Keratinocyte (primary cell): Measurements from ENCODE around the gene PRSS53.

Source experiments
- CTCF ChIP-seq, 3 experiments: IDR thresholded peaks in 1 of 3; conservative IDR thresholded peaks in 1 of 3; optimal IDR thresholded peaks in 1 of 3; 2 replicates in 2 of 3; 3 replicates in 1 of 3; pipeline versions ENCODE3 to v1.5.1; 2011; ENCODE audit warnings: low read length in 3 of 3, mild to moderate bottlenecking in 3 of 3, moderate library complexity in 2 of 3, control low read depth in 1 of 3, inconsistent platforms in 1 of 3; ENCODE audit not compliant: insufficient read depth in 2 of 3; ENCODE audit errors: extremely low read depth in 1 of 3
- EZH2 ChIP-seq: IDR thresholded peaks from one replicate; pipeline ENCODE4 v1.6.1; 2012; ENCODE audit warnings: inconsistent platforms, mild to moderate bottlenecking, low read length, moderate library complexity

DNA sequence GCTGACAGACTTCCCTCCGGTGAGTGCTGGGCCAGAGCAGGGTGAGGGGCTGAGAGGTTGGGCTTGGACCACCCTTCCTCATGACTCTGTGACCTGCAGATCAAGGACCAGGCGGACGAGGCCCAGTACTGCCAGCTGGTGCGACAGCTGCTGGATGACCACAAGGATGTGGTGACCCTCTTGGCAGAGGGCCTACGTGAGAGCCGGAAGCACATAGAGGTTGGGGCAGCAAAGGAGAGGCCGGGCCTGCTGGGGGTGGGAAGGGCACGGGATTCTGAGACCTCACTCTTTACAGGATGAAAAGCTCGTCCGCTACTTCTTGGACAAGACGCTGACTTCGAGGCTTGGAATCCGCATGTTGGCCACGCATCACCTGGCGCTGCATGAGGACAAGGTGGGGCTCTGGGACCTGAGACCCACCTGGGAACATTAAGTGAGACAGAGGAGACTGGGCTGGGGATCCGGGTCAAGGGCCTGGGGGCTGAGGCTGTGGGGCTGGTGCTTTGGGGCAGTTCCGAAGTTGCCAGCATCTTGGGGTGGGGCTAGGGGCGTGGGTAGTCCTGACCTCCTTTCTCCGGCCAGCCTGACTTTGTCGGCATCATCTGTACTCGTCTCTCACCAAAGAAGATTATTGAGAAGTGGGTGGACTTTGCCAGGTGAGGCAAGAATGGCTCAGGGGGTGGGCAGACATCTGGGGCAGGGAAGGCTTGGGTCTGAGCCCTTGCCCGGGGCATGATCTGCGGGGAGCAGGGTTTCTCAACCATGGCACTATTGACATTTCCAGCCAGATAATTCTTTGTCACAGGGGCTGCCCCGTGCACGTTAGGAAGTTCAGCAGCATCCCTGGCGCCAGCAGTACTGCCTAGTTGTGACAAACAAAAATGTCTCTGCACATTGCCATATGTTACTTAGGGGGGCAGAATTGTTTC, 21.6 kb upstream of the PRSS53 start:
- TF ChIP-seq CTCF (optimal IDR thresholded peaks at IDR 0.05 in 1 of 3, IDR thresholded peaks at IDR 0.05 in 1 of 3, conservative IDR thresholded peaks at IDR 0.05 in 1 of 3; ENCODE audit: extremely low read depth in 1 of 3, insufficient read depth in 2 of 3, low read length in 3 of 3): no peak
- no peak for TF ChIP-seq EZH2
